HepG2 (cell line): ENCODE data around the gene ZFP82. TPM values are rescaled to one million over a fixed set of nuclear protein-coding genes. Genes with fewer than 3 reads are reported as not detected.

Source experiments
- ATAC-seq: fragments of 200-7000 bp; cut with Tn5 transposase; 3 replicates; pipeline ENCODE4 v1.9.1; 2020; ENCODE audit warnings: mild to moderate bottlenecking, moderate library complexity
- BruUV-seq: library from RNA; stranded (reverse); fragments of 400-500 nt; replicated peaks from 2 replicates; lab custom pipeline; 2021; lab: Mats Ljungman, UMichigan
- CTCF ChIA-PET: fragments of 300-600 bp; formaldehyde crosslinking; extraction: SDS; loops from one replicate; lab custom pipeline; 2021; ENCODE audit warnings: low total read pairs, inconsistent platforms, low intra/inter-chr PET ratio; lab: Yijun Ruan, JAX
- POLR2A ChIA-PET: fragments of 350-600 bp; sonication (Branson Sonifier 250); formaldehyde crosslinking; loops from one replicate; lab custom pipeline; 2020; ENCODE audit warnings: antibody characterized with exemption, inconsistent platforms; lab: Yijun Ruan, JAX
- DNase-seq: peaks from one replicate; pipeline ENCODE4 v3.0.0-alpha.2; 2015; ENCODE audit warnings: low spot score
- FAIRE-seq: peaks from 3 replicates; lab custom pipeline; 2011; peaks lifted over from hg19 to GRCh38; lab: Jason Lieb, UNC
- H2AFZ ChIP-seq: one replicate; pipeline ENCODE4 v1.6.1; 2011; ENCODE audit warnings: low read length, inconsistent platforms
- H3K27ac ChIP-seq: fragments of 300-600 bp; 3 replicates; pipeline ENCODE4 v1.8.0; 2011; ENCODE audit warnings: mixed run types, mild to moderate bottlenecking, mixed read lengths, low read length, inconsistent platforms; ENCODE audit not compliant: insufficient read depth; ENCODE audit errors: extremely low read length
- H3K27me3 ChIP-seq, 2 experiments: fragments of 200-600 bp in 1 of 2; 2 replicates in 1 of 2; 3 replicates in 1 of 2; pipeline versions ENCODE4 v1.6.0 to v1.8.0; 2011; ENCODE audit warnings: low read length in 2 of 2, mild to moderate bottlenecking in 2 of 2, moderate library complexity in 2 of 2, inconsistent platforms in 1 of 2; ENCODE audit not compliant: insufficient read depth in 2 of 2, control insufficient read depth in 1 of 2
- H3K36me3 ChIP-seq, 2 experiments: fragments of 200-600 bp in 1 of 2; replicated peaks in 1 of 2; 2 replicates in 1 of 2; 3 replicates in 1 of 2; pipeline versions ENCODE4 v1.5.1 to v1.8.0; 2011; ENCODE audit warnings: low read length in 2 of 2, inconsistent platforms in 1 of 2; ENCODE audit not compliant: insufficient read depth in 2 of 2, control insufficient read depth in 1 of 2
- H3K4me1 ChIP-seq: 2 replicates; pipeline ENCODE4 v1.5.1; 2012; ENCODE audit warnings: low read length, inconsistent platforms; ENCODE audit not compliant: insufficient read depth
- H3K4me2 ChIP-seq: 2 replicates; pipeline ENCODE4 v1.6.0; 2011; ENCODE audit warnings: low read depth, low read length, inconsistent platforms
- H3K4me3 ChIP-seq, 3 experiments: fragments of 200-600 bp in 1 of 3; sonication (generic), shearing (Covaris generic) in 1 of 3; replicated peaks in 1 of 3; 2 replicates each; pipeline ENCODE4 v1.5.1; 2011 to 2016; ENCODE audit warnings: low read length in 3 of 3, inconsistent platforms in 2 of 3, low read depth in 2 of 3, mild to moderate bottlenecking in 2 of 3, control low read depth in 1 of 3, mixed read lengths in 1 of 3; ENCODE audit not compliant: insufficient read depth in 1 of 3
- H3K79me2 ChIP-seq: one replicate; pipeline ENCODE4 v1.6.1; 2011; ENCODE audit warnings: low read length, inconsistent platforms; ENCODE audit not compliant: insufficient read depth
- H3K9ac ChIP-seq: 2 replicates; pipeline ENCODE4 v1.6.0; 2011; ENCODE audit warnings: mild to moderate bottlenecking, low read depth, low read length, inconsistent platforms; ENCODE audit not compliant: insufficient read depth
- H3K9me3 ChIP-seq: 2 replicates; pipeline ENCODE4 v1.5.1; 2012; ENCODE audit warnings: mild to moderate bottlenecking, low read length
- H4K20me1 ChIP-seq: 2 replicates; pipeline ENCODE4 v1.6.0; 2011; ENCODE audit warnings: inconsistent platforms, mild to moderate bottlenecking, low read length, moderate library complexity; ENCODE audit not compliant: insufficient read depth
- KDM4B ChIP-seq: sonication (generic); formaldehyde crosslinking; IDR thresholded peaks from 2 replicates; pipeline ENCODE4 v1.4.0; 2020; ENCODE audit warnings: missing genetic modification reagents
- PCBP2 ChIP-seq: fragments of 200-400 bp; formaldehyde crosslinking; optimal IDR thresholded peaks from 2 replicates; pipeline ENCODE3; 2018; ENCODE audit warnings: low read length, low read depth; ENCODE audit not compliant: poor library complexity, severe bottlenecking
- TFE3 ChIP-seq: IDR thresholded peaks from 2 replicates; pipeline ENCODE4 v1.6.1; 2016
- TOE1 ChIP-seq: sonication (generic); formaldehyde crosslinking; IDR thresholded peaks from 2 replicates; pipeline ENCODE4 v1.4.0; 2020; ENCODE audit warnings: mild to moderate bottlenecking, missing genetic modification reagents
- ZGPAT ChIP-seq: IDR thresholded peaks from 2 replicates; pipeline ENCODE4 v1.6.1; 2016; ENCODE audit warnings: mild to moderate bottlenecking
- ZNF362 ChIP-seq: sonication (generic); formaldehyde crosslinking; IDR thresholded peaks from 2 replicates; pipeline ENCODE4 v1.4.0; 2020; ENCODE audit warnings: missing genetic modification reagents, mild to moderate bottlenecking, borderline replicate concordance
- ZNF503 ChIP-seq: sonication (generic); formaldehyde crosslinking; IDR thresholded peaks from 2 replicates; pipeline ENCODE4 v1.4.0; 2020; ENCODE audit warnings: missing genetic modification reagents
- WGBS: methylation state at CpG from one replicate; pipeline ENCODE4 v1.1.6; 2017; ENCODE audit warnings: low lambda C conversion rate; 5-methylcytosine and 5-hydroxymethylcytosine counted together
- in situ Hi-C: cut with HindIII; loops from 2 replicates; pipeline ENCODE4 v1.10.0; 2017; ENCODE audit warnings: low pct_unique_long_range_greater_than_20kb; ENCODE audit not compliant: extremely low pct_ligation_motif_present
- intact Hi-C: fragments of 100-400 bp; cut with micrococcal nuclease; formaldehyde crosslinking; loops from one replicate; pipeline ENCODE4 v1.10.0; 2022; ENCODE audit not compliant: unreplicated experiment
- polyA plus RNA-seq, 8 experiments: library from polyadenylated mRNA; depleted of rRNA in 3 of 8; stranded (reverse) in 7 of 8; unstranded in 1 of 8; fragments of >200 nt; fragmentation: Illumina TruSeq in 4 of 8; extraction: Trizol in 4 of 8; gene quantifications; 2 replicates each; pipeline versions ENCODE4 v1.2.1 to v1.2.3, GENCODE V29; 2011 to 2016; ENCODE audit warnings: low read depth in 4 of 8, missing spikeins in 1 of 8, mixed read lengths in 1 of 8; ENCODE audit not compliant: insufficient read depth in 1 of 8
- total RNA-seq, 5 experiments: library from RNA; depleted of rRNA; stranded (reverse); fragments of >200 nt; fragmentation: Illumina TruSeq; extraction: Trizol; gene quantifications; 2 replicates each; pipeline ENCODE4 v1.2.3, GENCODE V29; 2016; ENCODE audit warnings: low read depth in 1 of 5

ZFP82 gene
- total and polyA plus RNA-seq, 2 of the 13 experiments (the other 11 are each of a cell fraction or from before 2014, with no cell fraction given) = 1.7 to 4.3 TPM

GRCh38 chr19:36371886-36372285, 46.6 kb downstream of the ZFP82 start:
- H4K20me1 ChIP-seq = no peaks in the 10 kb centered on the region
- no peak overlapping the region for H2AFZ ChIP-seq
- no peak overlapping the region for H3K4me3 ChIP-seq
- no peaks in the 10 kb centered on the region for H3K27me3 ChIP-seq
- no peak overlapping the region for H3K9ac ChIP-seq
- CTCF ChIA-PET = no interaction called here
- peaks cover 2 to 7% of the 10 kb centered on the region in 2 experiments; a peak in 1 of 5 replicates for H3K36me3 ChIP-seq
- no peak for ATAC-seq
- 0 out of 2 replicates have a peak, but pooled peaks cover 5% of the 10 kb centered on the region for H3K9me3 ChIP-seq
- peaks cover 7% of the 10 kb centered on the region for H3K79me2 ChIP-seq
- in situ Hi-C loops (no loop called here), intact Hi-C loops (no loop called here)
- H3K4me1 ChIP-seq = peaks cover 9% of the 10 kb centered on the region; the same call in 1 of the 2 replicates
- POLR2A ChIA-PET = no interaction called here
- BruUV-seq = no TSS peak
- no peak overlapping the region for H3K4me2 ChIP-seq
- H3K27ac ChIP-seq = no peak overlapping the region
- no peak for DNase-seq
- no peak for FAIRE-seq
- no peak for TF ChIP-seq KDM4B (CRISPR knock-in tag)
- no peak for TF ChIP-seq ZNF503 (CRISPR knock-in tag)
- TF ChIP-seq TFE3 (CRISPR knock-in tag) = no peak
- TF ChIP-seq PCBP2 = peak; percentile 43
- TF ChIP-seq TOE1 (CRISPR knock-in tag) = no peak
- TF ChIP-seq, all 625 proteins: peak for 1

GRCh38 chr19:36363845-36364244, 54.6 kb downstream of the ZFP82 start:
- Histone ChIP-seq H4K20me1 (no peaks in the 10 kb centered on the region), H2AFZ (no peak overlapping the region), H3K4me1 (peaks cover 26% of the 10 kb centered on the region), H3K27me3 (no peaks in the 10 kb centered on the region), H3K9me3 (no peaks in the 10 kb centered on the region), H3K27ac (no peak overlapping the region), H3K4me3 (no peak overlapping the region), H3K9ac (no peak overlapping the region), H3K79me2 (no peaks in the 10 kb centered on the region), H3K36me3 (peaks cover 3 to 27% of the 10 kb centered on the region in 2 experiments; a peak in 4 of 5 replicates), H3K4me2 (no peak overlapping the region)
- 55% methylated on average over 6 of the region's 6 CpGs for WGBS
- intact Hi-C loops (no loop called here), in situ Hi-C loops (no loop called here)
- FAIRE-seq (no peak), ATAC-seq (no peak), DNase-seq (no peak)
- peak; percentile 52; the same call in 1 of the 2 replicates for TF ChIP-seq ZNF362
- TF ChIP-seq ZGPAT (CRISPR knock-in tag) = no peak
- POLR2A ChIA-PET = no interaction called here
- BruUV-seq = no TSS peak
- CTCF ChIA-PET = no interaction called here
